Stomach (tissue), 9 donors: ENCODE results near the gene OXCT1. TPM values are rescaled to one million over a fixed set of nuclear protein-coding genes. Genes with fewer than 3 reads are reported as not detected.

Experiments used
- DNase-seq, 2 donors: peaks; one replicate each; pipeline versions ENCODE4 v3.0.0 to v3.0.0-alpha.2; 2013 to 2019
- H3K27ac ChIP-seq, 5 donors: fragments of 200-600 bp in 4 of 5; sonication (generic) in 4 of 5; one replicate each; pipeline ENCODE4 v1.5.1; 2013 to 2019; ENCODE audit warnings: mild to moderate bottlenecking in 1 of 5, moderate library complexity in 1 of 5
- H3K27me3 ChIP-seq, 3 donors: fragments of 200-600 bp; sonication (generic); one replicate each; pipeline ENCODE4 v1.5.1; 2017 to 2019; ENCODE audit warnings: mixed run types in 1 of 3
- H3K36me3 ChIP-seq, 4 donors: fragments of 200-600 bp; sonication (generic); 1 replicate in 3 of 4; 2 replicates in 1 of 4; pipeline ENCODE4 v1.5.1; 2016 to 2019
- H3K4me1 ChIP-seq, 4 donors: fragments of 200-600 bp; sonication (generic); one replicate each; pipeline ENCODE4 v1.5.1; 2016 to 2019
- H3K4me3 ChIP-seq, 4 donors: fragments of 200-600 bp; sonication (generic) in 3 of 4; one replicate each; pipeline ENCODE4 v1.5.1; 2016 to 2019; ENCODE audit warnings: mild to moderate bottlenecking in 1 of 4
- H3K9me3 ChIP-seq, 4 donors: fragments of 200-600 bp; sonication (generic); one replicate each; pipeline ENCODE4 v1.5.1; 2016 to 2019
- EP300 ChIP-seq: sonication (generic); formaldehyde crosslinking; IDR thresholded peaks from one replicate; pipeline ENCODE4 v1.6.1; 2017; ENCODE audit warnings: antibody characterized with exemption
- POLR2A ChIP-seq, 4 donors: fragments of 450-650 bp; IDR thresholded peaks; one replicate each; pipeline ENCODE4 v1.6.1; 2016; ENCODE audit warnings: antibody characterized with exemption in 4 of 4, control low read depth in 2 of 4, mild to moderate bottlenecking in 1 of 4, moderate library complexity in 1 of 4
- POLR2AphosphoS5 ChIP-seq, 3 donors: sonication (generic); formaldehyde crosslinking; IDR thresholded peaks; one replicate each; pipeline ENCODE4 v1.6.1; 2016; ENCODE audit warnings: antibody characterized with exemption in 3 of 3
- WGBS, 5 donors: extraction: QIAGEN DNeasy Blood & Tissue Kit in 3 of 5; methylation state at CpG; one replicate each; pipeline versions ENCODE4 v1.1.5 to v1.1.7; 2013 to 2018; 5-methylcytosine and 5-hydroxymethylcytosine counted together
- intact Hi-C: fragments of 100-400 bp; cut with DNase I; formaldehyde crosslinking; loops from one replicate; pipeline ENCODE4 v1.15.1; 2023; ENCODE audit warnings: low total_unique reads
- polyA plus RNA-seq, 3 donors: library from polyadenylated mRNA; stranded (reverse); fragments of 200-250 nt; gene quantifications; one replicate each; pipeline ENCODE4 v1.2.3, GENCODE V29; 2013
- total RNA-seq, 5 donors: library from RNA; depleted of rRNA; stranded (reverse); fragments of >200 nt; gene quantifications; one replicate each; pipeline versions ENCODE4 v1.1.0 to v1.2.3, GENCODE V29; 2014 to 2016
- TF ChIP-seq, protein P1 (sequence below), 7 experiments: fragments of 450-650 bp in 4 of 7; fragments of 200-600 bp in 3 of 7; sonication (generic) in 3 of 7; IDR thresholded peaks; one replicate each; pipeline ENCODE4 v1.5.1; 2016 to 2019; ENCODE audit warnings: antibody characterized with exemption in 7 of 7, control low read depth in 2 of 7, mild to moderate bottlenecking in 1 of 7
- donor health status: healthy with polysubstance abuse.
- donor health status: Bipolar disorder and iron deficiency.
- donor health status: healthy.

OXCT1 gene
- total and polyA plus RNA-seq, 8 donors: 4.1 to 33.3 (median 14.8) TPM

DNA sequence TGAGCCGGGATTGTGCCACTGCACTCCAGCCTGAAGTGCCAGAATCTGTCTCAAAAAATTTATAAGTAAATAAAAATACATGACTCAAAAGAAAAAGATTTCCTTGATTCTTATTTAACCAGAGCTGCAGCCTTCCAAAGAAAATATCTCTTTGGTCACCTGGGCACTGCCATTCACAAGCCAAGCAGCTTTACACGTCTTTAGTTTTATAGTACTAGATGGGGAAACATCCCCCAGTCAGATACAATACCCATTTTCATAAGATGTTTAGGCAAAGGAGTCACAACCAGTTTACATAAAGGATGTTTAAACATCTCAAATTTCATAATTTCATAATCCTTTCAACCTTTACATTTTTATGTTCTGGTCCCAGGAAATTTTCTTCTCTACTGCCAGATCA, 13.7 kb upstream of the OXCT1 start:
- Histone ChIP-seq H3K4me3 (no peak overlapping the region), H3K27ac (no peak overlapping the region), H3K4me1 (no peaks in the 10 kb centered on the region), H3K27me3 (no peaks in the 10 kb centered on the region), H3K9me3 (no peaks in the 10 kb centered on the region), H3K36me3 (no peaks in the 10 kb centered on the region)
- WGBS, 5 donors: 86 to 95% (median 88%) methylated on average over 2 of the region's 2 CpGs
- DNase-seq: no peak
- TF ChIP-seq POLR2AphosphoS5 (IDR thresholded peaks at IDR 0.05) (no peak), POLR2A (IDR thresholded peaks at IDR 0.05) (no peak), EP300 (no peak)
- TF ChIP-seq, protein P1, sequence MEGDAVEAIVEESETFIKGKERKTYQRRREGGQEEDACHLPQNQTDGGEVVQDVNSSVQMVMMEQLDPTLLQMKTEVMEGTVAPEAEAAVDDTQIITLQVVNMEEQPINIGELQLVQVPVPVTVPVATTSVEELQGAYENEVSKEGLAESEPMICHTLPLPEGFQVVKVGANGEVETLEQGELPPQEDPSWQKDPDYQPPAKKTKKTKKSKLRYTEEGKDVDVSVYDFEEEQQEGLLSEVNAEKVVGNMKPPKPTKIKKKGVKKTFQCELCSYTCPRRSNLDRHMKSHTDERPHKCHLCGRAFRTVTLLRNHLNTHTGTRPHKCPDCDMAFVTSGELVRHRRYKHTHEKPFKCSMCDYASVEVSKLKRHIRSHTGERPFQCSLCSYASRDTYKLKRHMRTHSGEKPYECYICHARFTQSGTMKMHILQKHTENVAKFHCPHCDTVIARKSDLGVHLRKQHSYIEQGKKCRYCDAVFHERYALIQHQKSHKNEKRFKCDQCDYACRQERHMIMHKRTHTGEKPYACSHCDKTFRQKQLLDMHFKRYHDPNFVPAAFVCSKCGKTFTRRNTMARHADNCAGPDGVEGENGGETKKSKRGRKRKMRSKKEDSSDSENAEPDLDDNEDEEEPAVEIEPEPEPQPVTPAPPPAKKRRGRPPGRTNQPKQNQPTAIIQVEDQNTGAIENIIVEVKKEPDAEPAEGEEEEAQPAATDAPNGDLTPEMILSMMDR (IDR thresholded peaks at IDR 0.05): no peak
- intact Hi-C loops: no loop called here

DNA sequence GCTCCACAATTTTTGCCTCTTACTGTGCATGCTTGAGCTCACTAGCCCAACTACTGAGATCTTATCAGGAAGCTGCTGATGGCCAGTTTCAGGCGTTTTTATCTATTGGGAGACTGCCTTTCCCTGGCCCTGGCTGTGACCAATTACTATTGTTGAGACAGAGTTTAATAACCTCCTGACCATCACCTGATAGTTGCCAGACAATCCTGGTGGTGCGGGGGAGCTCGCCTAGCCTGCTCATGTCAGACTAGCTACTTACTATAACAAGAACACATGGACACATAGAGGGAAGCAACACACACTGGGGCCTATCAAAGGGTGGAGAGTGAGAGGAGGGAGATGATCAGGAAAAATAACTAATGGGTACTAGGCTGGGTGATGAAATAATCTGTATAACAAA, 13.0 kb upstream of the OXCT1 start:
- DNase-seq: no peak
- no peaks in the 10 kb centered on the region for H3K4me1 ChIP-seq
- no peaks in the 10 kb centered on the region for H3K36me3 ChIP-seq
- H3K4me3 ChIP-seq: no peak overlapping the region
- 75 to 85% (median 79%) methylated on average over 3 of the region's 3 CpGs for WGBS, 5 donors
- no peaks in the 10 kb centered on the region for H3K27me3 ChIP-seq
- intact Hi-C loops: no loop called here
- H3K9me3 ChIP-seq: no peaks in the 10 kb centered on the region
- TF ChIP-seq EP300 (no peak), POLR2AphosphoS5 (IDR thresholded peaks at IDR 0.05) (no peak), POLR2A (IDR thresholded peaks at IDR 0.05) (no peak)
- TF ChIP-seq, protein P1 (IDR thresholded peaks at IDR 0.05): no peak
- no peak overlapping the region for H3K27ac ChIP-seq

DNA sequence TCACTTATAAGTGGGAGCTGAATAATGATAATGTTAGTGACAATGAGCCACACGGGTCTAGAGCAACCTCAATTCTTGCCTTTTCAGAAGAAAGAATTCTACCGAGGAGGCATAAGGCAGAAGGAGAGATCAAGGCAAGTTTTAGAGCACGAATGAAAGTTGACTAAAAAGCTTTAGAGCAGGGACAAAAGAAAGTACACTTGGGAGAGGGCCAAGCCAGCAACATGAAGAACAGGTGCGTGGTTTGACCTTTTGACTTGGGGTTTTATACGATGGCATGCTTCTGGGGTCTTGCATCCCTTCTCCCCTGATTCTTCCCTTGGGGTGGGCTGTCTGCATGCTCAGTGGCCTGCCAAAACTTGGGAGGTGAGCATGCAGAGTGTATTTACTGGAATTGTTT, 12.5 kb upstream of the OXCT1 start:
- 53 to 70% (median 64%) methylated on average over 5 of the region's 5 CpGs for WGBS, 5 donors

DNA sequence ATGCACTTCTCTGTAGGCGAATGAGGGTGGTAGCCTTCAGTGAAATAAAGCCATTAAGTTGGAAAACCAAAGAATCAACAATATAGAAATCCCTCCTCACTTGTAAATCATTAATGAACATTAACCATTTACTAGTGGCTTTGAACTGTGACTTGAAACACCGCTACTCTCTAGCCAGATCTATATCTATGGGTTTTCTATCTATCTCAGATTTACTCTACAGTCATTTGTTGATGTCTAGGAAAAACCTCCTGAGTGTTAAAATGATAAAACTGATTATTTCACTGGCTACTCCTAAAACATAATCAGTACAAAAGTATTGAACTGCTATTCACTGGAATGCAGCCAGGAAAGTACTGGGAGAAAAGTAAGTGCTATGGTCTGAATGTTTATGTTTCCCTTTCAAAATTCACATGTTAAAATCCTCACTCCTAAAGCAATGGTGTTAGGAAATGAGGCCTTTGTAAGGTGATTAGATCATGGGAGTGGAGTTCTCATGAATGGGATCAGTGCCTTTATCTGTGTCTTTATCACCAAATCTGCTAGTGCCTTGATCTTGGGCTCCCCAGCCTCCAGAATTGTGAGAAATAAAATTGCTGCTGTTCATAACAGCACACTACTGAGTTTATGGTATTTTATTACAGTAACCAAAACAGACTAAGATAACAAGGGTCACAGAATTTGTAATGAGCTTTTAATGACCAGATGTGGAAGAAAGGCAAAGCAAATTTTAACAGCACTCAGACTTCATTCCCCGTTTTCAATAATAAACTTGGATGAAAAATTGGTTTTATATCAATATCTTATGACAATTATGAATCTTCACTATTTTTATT, 8.6 kb upstream of the OXCT1 start:
- H3K9me3 ChIP-seq: no peaks in the 10 kb centered on the region
- H3K36me3 ChIP-seq: no peaks in the 10 kb centered on the region
- no peak for DNase-seq
- TF ChIP-seq POLR2AphosphoS5 (IDR thresholded peaks at IDR 0.05): no peak
- no peak for TF ChIP-seq EP300
- TF ChIP-seq, protein P1 (IDR thresholded peaks at IDR 0.05): no peak
- no peak for TF ChIP-seq POLR2A (IDR thresholded peaks at IDR 0.05)
- H3K27me3 ChIP-seq: no peaks in the 10 kb centered on the region
- H3K4me1 ChIP-seq: no peaks in the 10 kb centered on the region
- intact Hi-C loops: no loop called here
- no peak overlapping the region for H3K27ac ChIP-seq
- no peak overlapping the region for H3K4me3 ChIP-seq
- 49 to 69% (median 56%) methylated on average over 3 of the region's 3 CpGs for WGBS, 5 donors

More for the DNA sequence above, 12.5 kb upstream of the OXCT1 start:
- TF ChIP-seq POLR2AphosphoS5 (IDR thresholded peaks at IDR 0.05): no peak
- TF ChIP-seq, protein P1 (IDR thresholded peaks at IDR 0.05): no peak
- TF ChIP-seq POLR2A (IDR thresholded peaks at IDR 0.05): no peak
- no peak for TF ChIP-seq EP300
- no peak overlapping the region for H3K27ac ChIP-seq
- intact Hi-C loops: no loop called here
- no peak overlapping the region for H3K4me3 ChIP-seq
- no peaks in the 10 kb centered on the region for H3K36me3 ChIP-seq
- no peaks in the 10 kb centered on the region for H3K4me1 ChIP-seq
- no peaks in the 10 kb centered on the region for H3K27me3 ChIP-seq
- H3K9me3 ChIP-seq: no peaks in the 10 kb centered on the region
- DNase-seq: no peak
